ENCODE data around the gene IFIT5.

Gene IFIT5

GRCh38 chr10:89425000-89425399 lies 10.6 kb downstream of the IFIT5 start:
- Mint-ChIP-seq H3K27ac (no peak overlapping the region), H3K27me3 (ENCODE audit: low read depth, poor library complexity) (peaks cover 5% of the 10 kb centered on the region), H3K9me3 (no peaks in the 10 kb centered on the region), H3K4me1 (peaks cover 5% of the 10 kb centered on the region), H3K4me3 (no peak overlapping the region), H3K36me3 (ENCODE audit: low read depth) (no peaks in the 10 kb centered on the region)
- DNase-seq = no peak
- no peak for TF ChIP-seq CTCF (IDR thresholded peaks at IDR 0.05)

DNA sequence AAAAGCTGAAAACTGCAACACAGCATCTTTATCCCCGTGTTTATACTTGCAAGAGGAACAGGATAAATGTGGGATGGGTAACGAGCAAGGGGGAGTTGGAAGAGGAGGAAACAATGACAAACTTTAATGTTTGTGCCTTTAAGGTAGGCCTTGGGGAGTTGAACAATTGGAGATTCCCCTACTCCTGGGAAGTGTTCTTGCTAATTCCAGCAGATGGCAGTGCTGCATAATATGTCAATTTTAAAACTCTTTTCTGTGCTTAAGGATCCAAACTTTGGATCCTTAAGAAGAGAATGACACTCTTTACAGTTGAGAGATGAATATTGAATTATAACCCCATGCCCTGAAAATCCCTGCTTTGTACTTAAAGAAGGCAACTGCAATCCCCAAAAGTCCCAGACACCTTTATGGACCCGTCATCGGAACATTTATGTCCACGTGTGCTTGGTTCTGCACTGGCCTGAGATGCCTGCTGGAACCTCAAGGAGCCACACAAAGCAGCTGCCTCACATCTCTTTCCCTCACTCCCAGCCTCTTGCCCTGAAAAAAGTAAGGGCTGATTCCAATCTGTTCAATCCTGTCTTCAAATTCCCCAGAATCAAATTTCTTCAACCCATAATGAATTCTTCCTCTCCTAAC lies 12.0 kb downstream of the IFIT5 start:
- H3K36me3 Mint-ChIP-seq (ENCODE audit: low read depth) = no peaks in the 10 kb centered on the region
- TF ChIP-seq CTCF (IDR thresholded peaks at IDR 0.05) = peak; percentile 76
- no peak overlapping the region for H3K27ac Mint-ChIP-seq
- peak; percentile 4 for DNase-seq
- H3K9me3 Mint-ChIP-seq = no peaks in the 10 kb centered on the region
- no peak overlapping the region for H3K4me3 Mint-ChIP-seq
- H3K4me1 Mint-ChIP-seq = peaks cover 5% of the 10 kb centered on the region
- peaks cover 5% of the 10 kb centered on the region for H3K27me3 Mint-ChIP-seq (ENCODE audit: low read depth, poor library complexity)

DNA sequence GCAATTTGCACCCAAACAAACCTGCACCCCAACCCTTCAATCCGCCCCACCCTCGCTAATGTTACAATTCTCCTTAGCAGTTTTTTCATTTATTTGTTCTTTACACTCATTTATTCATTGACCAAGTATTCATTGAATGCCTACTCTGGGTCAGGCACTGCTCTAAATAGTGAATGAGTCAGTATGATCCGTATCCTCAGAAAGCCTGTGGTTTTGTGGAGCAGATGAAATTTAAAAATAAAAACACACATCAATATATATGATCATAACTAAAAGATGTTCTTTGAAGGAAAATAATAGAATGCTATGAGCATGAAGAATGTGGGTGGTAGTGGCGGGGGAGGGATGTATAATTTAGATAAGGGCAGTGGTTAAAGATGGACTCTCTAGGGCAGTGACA lies 13.3 kb downstream of the IFIT5 start:
- Mint-ChIP-seq H3K4me3 (no peak overlapping the region), H3K27ac (no peak overlapping the region), H3K4me1 (peaks cover 5% of the 10 kb centered on the region), H3K36me3 (ENCODE audit: low read depth) (no peaks in the 10 kb centered on the region), H3K9me3 (no peaks in the 10 kb centered on the region), H3K27me3 (ENCODE audit: low read depth, poor library complexity) (peaks cover 5% of the 10 kb centered on the region)
- TF ChIP-seq CTCF (IDR thresholded peaks at IDR 0.05) = no peak
- DNase-seq = no peak

GRCh38 chr10:89428877-89429276 lies 14.5 kb downstream of the IFIT5 start:
- DNase-seq = no peak
- H3K27ac Mint-ChIP-seq = no peak overlapping the region
- no peak for TF ChIP-seq CTCF (IDR thresholded peaks at IDR 0.05)
- H3K4me1 Mint-ChIP-seq = peaks cover 5% of the 10 kb centered on the region
- H3K27me3 Mint-ChIP-seq (ENCODE audit: low read depth, poor library complexity) = peaks cover 5% of the 10 kb centered on the region
- H3K9me3 Mint-ChIP-seq = no peaks in the 10 kb centered on the region
- H3K36me3 Mint-ChIP-seq (ENCODE audit: low read depth) = no peaks in the 10 kb centered on the region
- no peak overlapping the region for H3K4me3 Mint-ChIP-seq

GRCh38 chr10:89431977-89432376 lies 17.6 kb downstream of the IFIT5 start:
- H3K4me1 Mint-ChIP-seq = no peaks in the 10 kb centered on the region
- H3K9me3 Mint-ChIP-seq = no peaks in the 10 kb centered on the region
- DNase-seq = no peak
- no peaks in the 10 kb centered on the region for H3K36me3 Mint-ChIP-seq (ENCODE audit: low read depth)
- no peak overlapping the region for H3K4me3 Mint-ChIP-seq
- no peak for TF ChIP-seq CTCF (IDR thresholded peaks at IDR 0.05)
- peaks cover 10% of the 10 kb centered on the region for H3K27me3 Mint-ChIP-seq (ENCODE audit: low read depth, poor library complexity)
- no peak overlapping the region for H3K27ac Mint-ChIP-seq

DNA sequence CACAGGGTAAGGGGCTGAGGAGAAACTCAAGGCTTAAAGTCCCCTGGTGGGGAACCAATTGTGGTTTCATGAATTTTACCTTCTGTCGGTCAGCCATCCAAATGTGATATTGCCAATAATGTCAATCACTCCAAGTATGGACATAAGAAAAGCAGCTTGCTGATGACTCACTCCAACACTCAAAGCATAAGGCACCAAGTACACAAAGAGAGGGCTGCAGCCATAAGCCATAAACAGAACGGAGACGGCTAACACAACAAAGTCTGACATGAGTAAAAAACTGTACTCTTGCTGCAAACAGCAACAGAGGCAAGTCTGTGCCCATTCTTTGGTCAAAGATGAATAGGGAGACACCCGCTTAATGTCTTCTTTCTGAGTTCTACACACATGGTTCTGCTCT lies 24.2 kb downstream of the IFIT5 start:
- no peaks in the 10 kb centered on the region for H3K9me3 Mint-ChIP-seq
- H3K36me3 Mint-ChIP-seq (ENCODE audit: low read depth) = no peaks in the 10 kb centered on the region
- H3K4me1 Mint-ChIP-seq = no peaks in the 10 kb centered on the region
- H3K27ac Mint-ChIP-seq = no peak overlapping the region
- no peak for DNase-seq
- no peak for TF ChIP-seq CTCF (IDR thresholded peaks at IDR 0.05)
- H3K4me3 Mint-ChIP-seq = no peak overlapping the region
- peaks cover 11% of the 10 kb centered on the region for H3K27me3 Mint-ChIP-seq (ENCODE audit: low read depth, poor library complexity)

All from nephron progenitor cell (in vitro differentiated cells).